Right lobe of liver (tissue), 4 donors: ENCODE data around the gene ZRANB1.

Experiments used
- POLR2A ChIP-seq: fragments of 450-650 bp; IDR thresholded peaks from one replicate; pipeline ENCODE4 v1.6.1; 2017; ENCODE audit warnings: antibody characterized with exemption, mild to moderate bottlenecking
- TF ChIP-seq, protein P1 (sequence below), 4 donors: fragments of 200-600 bp in 3 of 4; fragments of 450-650 bp in 1 of 4; IDR thresholded peaks; one replicate each; pipeline versions ENCODE4 v1.5.1 to v1.8.0; 2016 to 2022; ENCODE audit warnings: antibody characterized with exemption in 4 of 4, mild to moderate bottlenecking in 2 of 4
- donor health status: DM: no; HTN: no; CAD: no.
- donor health status: DM: no; HTN: no; CAD: no.
- donor health status: DM: no; HTN: yes; CAD: no.

DNA sequence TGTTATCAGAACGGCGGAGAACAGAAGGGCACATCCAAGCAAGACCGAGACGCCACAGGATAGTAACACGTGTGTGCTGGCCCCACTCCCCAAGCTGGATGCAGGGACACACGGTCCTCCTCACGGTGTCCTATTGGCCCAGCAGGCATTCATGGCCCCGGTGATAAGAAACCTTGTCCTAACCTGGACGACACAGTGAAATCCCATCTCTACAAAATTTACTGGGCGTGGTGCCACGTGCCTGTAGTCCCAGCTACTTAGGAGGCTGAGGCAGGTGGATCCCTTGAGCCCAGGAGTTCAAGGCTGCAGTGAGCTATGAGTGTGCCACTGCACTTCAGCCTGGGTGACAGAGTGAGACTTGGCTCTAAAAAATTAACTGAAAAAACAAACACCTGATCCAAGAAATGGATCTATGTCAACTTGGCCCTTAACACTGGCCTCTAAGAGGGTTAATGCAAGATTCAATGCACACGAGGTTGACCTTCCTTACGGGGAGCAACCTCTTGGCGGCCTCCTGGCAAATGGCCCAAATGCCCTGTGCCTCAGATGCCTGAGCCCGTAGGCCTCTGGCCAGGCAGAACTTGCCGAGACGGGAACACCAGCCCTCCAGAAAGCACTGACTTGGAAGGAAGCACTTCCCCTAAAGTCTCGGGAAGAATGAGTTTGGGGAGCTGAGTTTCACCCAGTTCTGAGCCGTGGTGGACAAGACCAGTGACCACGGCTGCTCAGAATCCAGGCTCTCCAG is 72.3 kb downstream of the ZRANB1 start:
- TF ChIP-seq POLR2A = no peak
- TF ChIP-seq, protein P1, sequence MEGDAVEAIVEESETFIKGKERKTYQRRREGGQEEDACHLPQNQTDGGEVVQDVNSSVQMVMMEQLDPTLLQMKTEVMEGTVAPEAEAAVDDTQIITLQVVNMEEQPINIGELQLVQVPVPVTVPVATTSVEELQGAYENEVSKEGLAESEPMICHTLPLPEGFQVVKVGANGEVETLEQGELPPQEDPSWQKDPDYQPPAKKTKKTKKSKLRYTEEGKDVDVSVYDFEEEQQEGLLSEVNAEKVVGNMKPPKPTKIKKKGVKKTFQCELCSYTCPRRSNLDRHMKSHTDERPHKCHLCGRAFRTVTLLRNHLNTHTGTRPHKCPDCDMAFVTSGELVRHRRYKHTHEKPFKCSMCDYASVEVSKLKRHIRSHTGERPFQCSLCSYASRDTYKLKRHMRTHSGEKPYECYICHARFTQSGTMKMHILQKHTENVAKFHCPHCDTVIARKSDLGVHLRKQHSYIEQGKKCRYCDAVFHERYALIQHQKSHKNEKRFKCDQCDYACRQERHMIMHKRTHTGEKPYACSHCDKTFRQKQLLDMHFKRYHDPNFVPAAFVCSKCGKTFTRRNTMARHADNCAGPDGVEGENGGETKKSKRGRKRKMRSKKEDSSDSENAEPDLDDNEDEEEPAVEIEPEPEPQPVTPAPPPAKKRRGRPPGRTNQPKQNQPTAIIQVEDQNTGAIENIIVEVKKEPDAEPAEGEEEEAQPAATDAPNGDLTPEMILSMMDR (IDR thresholded peaks at IDR 0.05) = no peak
